ENCODE results near the gene SUSD1. TPM values are rescaled to one million over a fixed set of nuclear protein-coding genes. Genes with fewer than 3 reads are reported as not detected.
A peak's percentile ranks its signal among the peaks of the same experiment; 100 is the strongest.
"Not testable (repeated sequence)": the region's sequence is repeated elsewhere in the genome, so short reads cannot be mapped to it uniquely, and the experiment has no call there.

The SUSD1 gene
- total and polyA plus RNA-seq, 8 donors = 2.6 to 14.8 (median 4.4) TPM

GRCh38 chr9:112129246-112129645, 45.9 kb downstream of the SUSD1 start:
- no peaks in the 10 kb centered on the region for H3K9me3 ChIP-seq
- FAIRE-seq = no peak
- DNase-seq = no peak
- TF ChIP-seq CTCF (IDR thresholded peaks at IDR 0.05) = no peak
- H3K27ac ChIP-seq = no peak overlapping the region
- no peak for ATAC-seq
- H3K4me3 ChIP-seq = no peak overlapping the region
- no peaks in the 10 kb centered on the region for H3K27me3 ChIP-seq
- intact Hi-C loops (cut with DNase I) = no loop called here
- no peaks in the 10 kb centered on the region for H3K36me3 ChIP-seq
- H3K4me1 ChIP-seq = peaks cover 0 to 6% (median 0%) of the 10 kb centered on the region in 3 donors
- WGBS, 2 donors = 92 to 93% methylated on average over 6 of the region's 6 CpGs

GRCh38 chr9:112128399-112128798, 46.7 kb downstream of the SUSD1 start:
- ATAC-seq; FAIRE-seq; intact Hi-C loops (cut with DNase I): not testable (repeated sequence)

GRCh38 chr9:112127281-112127680, 47.8 kb downstream of the SUSD1 start:
- ATAC-seq (no peak), DNase-seq (no peak), FAIRE-seq (no peak)
- Histone ChIP-seq H3K9me3 (no peaks in the 10 kb centered on the region), H3K4me3 (no peak overlapping the region), H3K27me3 (no peaks in the 10 kb centered on the region), H3K4me1 (peaks cover 0 to 8% (median 0%) of the 10 kb centered on the region in 3 donors), H3K36me3 (no peaks in the 10 kb centered on the region), H3K27ac (no peak overlapping the region)
- WGBS, 2 donors = 92 to 94% methylated on average over 3 of the region's 3 CpGs
- intact Hi-C loops (cut with DNase I) = no loop called here
- TF ChIP-seq CTCF (IDR thresholded peaks at IDR 0.05) = no peak

More at GRCh38 chr9:112128399-112128798, 46.7 kb downstream of the SUSD1 start:
- not testable (repeated sequence) for H3K27me3 ChIP-seq, H3K9me3 ChIP-seq, H3K4me1 ChIP-seq, H3K27ac ChIP-seq, H3K4me3 ChIP-seq, H3K36me3 ChIP-seq, DNase-seq
- WGBS, 2 donors = 95 to 96% methylated on average over 5 of the region's 5 CpGs

- Histone ChIP-seq H3K4me3 (no peak overlapping the region), H3K27me3 (no peaks in the 10 kb centered on the region), H3K9me3 (no peaks in the 10 kb centered on the region), H3K27ac (no peak overlapping the region), H3K4me1 (peaks cover 0 to 8% (median 3%) of the 10 kb centered on the region in 3 donors), H3K36me3 (no peaks in the 10 kb centered on the region)
- DNase-seq = no peak
- no peak for ATAC-seq
- intact Hi-C loops (cut with DNase I) = no loop called here
- FAIRE-seq = no peak
- WGBS, 2 donors = 70 to 76% methylated on average over 1 of the region's 1 CpG
- TF ChIP-seq CTCF (IDR thresholded peaks at IDR 0.05) = no peak
Measured at GRCh38 chr9:112125951-112126388, 49.1 kb downstream of the SUSD1 start.

GRCh38 chr9:112124156-112124555, 50.9 kb downstream of the SUSD1 start:
- Histone ChIP-seq H3K4me3 (no peak overlapping the region), H3K27ac (no peak overlapping the region), H3K9me3 (no peaks in the 10 kb centered on the region), H3K36me3 (no peaks in the 10 kb centered on the region), H3K4me1 (peaks cover 14 to 21% (median 18%) of the 10 kb centered on the region in 3 donors), H3K27me3 (no peaks in the 10 kb centered on the region)
- 53 to 65% methylated on average over 5 of the region's 5 CpGs for WGBS, 2 donors
- DNase-seq = peak in 5 of 6 donors; percentile 8 to 59 (median 41)
- no peak for FAIRE-seq
- intact Hi-C loops (cut with DNase I) = no loop called here
- TF ChIP-seq CTCF (IDR thresholded peaks at IDR 0.05) = no peak
- ATAC-seq = peak in 1 of 4 donors; percentile 23
